H7 (cell line): ENCODE measurements around the gene HES3. TPM values are rescaled to one million over a fixed set of nuclear protein-coding genes. Genes with fewer than 3 reads are reported as not detected.
A peak's percentile ranks its signal among the peaks of the same experiment; 100 is the strongest.

ENCODE experiments used
- DNase-seq: peaks from one replicate; pipeline ENCODE4 v3.0.0; 2012
- H3K27me3 ChIP-seq: 2 replicates; pipeline ENCODE4 v1.6.0; 2011; ENCODE audit warnings: mild to moderate bottlenecking, low read length; ENCODE audit not compliant: control insufficient read depth, insufficient read depth
- H3K36me3 ChIP-seq: replicated peaks from 2 replicates; pipeline ENCODE4 v1.5.1; 2011; ENCODE audit warnings: low read length; ENCODE audit not compliant: control insufficient read depth, insufficient read depth
- H3K4me3 ChIP-seq: 2 replicates; pipeline ENCODE4 v1.5.1; 2011; ENCODE audit warnings: low read depth, mild to moderate bottlenecking, control low read depth, low read length, moderate library complexity; ENCODE audit not compliant: insufficient read depth
- total RNA-seq: library from RNA; depleted of rRNA; stranded (reverse); fragments of >200 nt; shearing (Covaris generic); gene quantifications from 2 replicates; pipeline ENCODE4 v1.2.3, GENCODE V29; 2014

HES3 gene
- total RNA-seq, 1 experiment from 2014 or later, result 28.2 TPM

GRCh38 chr1:6234502-6235295 lies 9.3 kb upstream of the HES3 start:
- Histone ChIP-seq H3K36me3 (peaks cover 17% of the 10 kb centered on the region), H3K27me3 (no peaks in the 10 kb centered on the region), H3K4me3 (peak overlapping the region; percentile 87)
- DNase-seq, result no peak

- H3K27me3 ChIP-seq, result no peaks in the 10 kb centered on the region
- no peak for DNase-seq
- H3K4me3 ChIP-seq, result peak overlapping the region; percentile 87
- H3K36me3 ChIP-seq, result peaks cover 15% of the 10 kb centered on the region
Measured at GRCh38 chr1:6235296-6235677, 8.7 kb upstream of the HES3 start.

DNA sequence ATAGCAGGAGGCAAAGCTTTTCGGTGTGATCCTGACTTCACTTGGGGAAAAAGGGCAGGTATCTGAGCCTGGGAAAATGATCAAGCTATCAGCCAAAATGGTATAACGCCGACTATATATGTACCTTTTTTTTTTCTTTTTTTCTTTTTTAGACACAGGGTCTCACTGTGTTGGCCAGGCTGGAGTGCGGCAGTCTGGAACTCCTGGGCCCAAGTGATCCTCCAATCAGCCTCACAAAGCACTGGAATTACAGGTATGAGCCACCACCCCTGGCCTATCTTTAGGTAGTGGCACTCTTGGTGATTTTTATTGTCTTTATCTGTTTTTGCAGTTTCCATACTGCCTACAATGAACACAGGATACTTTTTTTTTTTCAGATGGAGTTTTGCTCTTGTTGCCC lies 6.9 kb upstream of the HES3 start:
- peak overlapping the region; percentile 31; the same call in 1 of the 2 replicates for H3K4me3 ChIP-seq
- peaks cover 8% of the 10 kb centered on the region for H3K36me3 ChIP-seq
- DNase-seq, result no peak
- peaks cover 6% of the 10 kb centered on the region for H3K27me3 ChIP-seq

- Histone ChIP-seq H3K36me3 (no peaks in the 10 kb centered on the region), H3K4me3 (peak overlapping the region; percentile 13; the same call in 1 of the 2 replicates), H3K27me3 (peaks cover 26% of the 10 kb centered on the region)
- DNase-seq, result peak; percentile 86
Measured at GRCh38 chr1:6239213-6239752, 4.7 kb upstream of the HES3 start.

GRCh38 chr1:6239950-6240768 lies 3.8 kb upstream of the HES3 start:
- no peak for DNase-seq
- Histone ChIP-seq H3K36me3 (no peaks in the 10 kb centered on the region), H3K27me3 (peaks cover 31% of the 10 kb centered on the region), H3K4me3 (no peak overlapping the region)

GRCh38 chr1:6241107-6241886 lies 2.7 kb upstream of the HES3 start:
- no peak for DNase-seq
- Histone ChIP-seq H3K4me3 (no peak overlapping the region), H3K36me3 (no peaks in the 10 kb centered on the region), H3K27me3 (peaks cover 34% of the 10 kb centered on the region)

DNA sequence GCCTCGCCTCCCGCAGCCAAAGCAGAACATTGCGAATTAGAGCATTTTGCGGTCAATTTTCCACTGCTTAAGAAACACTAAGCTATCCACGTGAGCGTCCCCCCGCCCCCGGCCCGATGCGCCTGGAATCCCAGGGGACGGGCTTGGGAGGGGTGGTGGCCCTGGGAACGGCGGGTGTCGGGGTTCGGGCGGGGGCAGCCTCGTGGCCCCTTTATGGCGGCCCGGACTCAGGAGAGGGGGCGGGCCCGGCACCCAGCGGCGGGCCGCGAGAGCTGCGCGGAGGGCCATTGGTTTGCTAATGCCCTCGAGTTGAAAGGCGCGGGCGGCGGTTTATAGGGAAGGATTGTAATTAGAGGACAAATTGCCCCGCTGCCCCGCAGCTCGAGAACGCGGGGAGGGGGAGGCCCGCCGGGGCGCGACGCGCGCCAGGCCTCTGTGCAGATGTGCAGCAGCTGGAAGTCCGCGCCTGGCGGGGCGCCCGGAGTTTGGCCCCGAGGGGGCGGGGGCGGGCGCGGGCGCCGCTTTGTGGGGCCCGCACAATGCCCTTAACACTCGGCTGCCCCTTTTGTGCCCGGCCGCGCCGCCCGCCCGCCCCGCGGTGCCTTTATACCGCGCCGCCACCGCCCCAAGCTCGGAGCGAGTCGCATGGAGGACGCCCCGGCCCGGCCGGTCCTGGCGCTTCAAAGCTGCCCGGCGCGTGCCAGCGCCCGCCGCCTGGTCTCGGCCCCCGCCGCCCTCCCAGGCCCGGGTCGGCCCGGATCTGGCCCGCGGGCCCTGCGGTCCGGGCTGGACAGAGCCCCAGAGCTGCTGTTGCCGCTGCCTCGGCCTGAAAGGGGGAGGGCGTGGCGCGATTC lies 1.9 kb upstream of the HES3 start:
- Histone ChIP-seq H3K27me3 (peaks cover 38% of the 10 kb centered on the region), H3K36me3 (no peaks in the 10 kb centered on the region), H3K4me3 (peak overlapping the region; percentile 38)
- DNase-seq, result peak; percentile 94

DNA sequence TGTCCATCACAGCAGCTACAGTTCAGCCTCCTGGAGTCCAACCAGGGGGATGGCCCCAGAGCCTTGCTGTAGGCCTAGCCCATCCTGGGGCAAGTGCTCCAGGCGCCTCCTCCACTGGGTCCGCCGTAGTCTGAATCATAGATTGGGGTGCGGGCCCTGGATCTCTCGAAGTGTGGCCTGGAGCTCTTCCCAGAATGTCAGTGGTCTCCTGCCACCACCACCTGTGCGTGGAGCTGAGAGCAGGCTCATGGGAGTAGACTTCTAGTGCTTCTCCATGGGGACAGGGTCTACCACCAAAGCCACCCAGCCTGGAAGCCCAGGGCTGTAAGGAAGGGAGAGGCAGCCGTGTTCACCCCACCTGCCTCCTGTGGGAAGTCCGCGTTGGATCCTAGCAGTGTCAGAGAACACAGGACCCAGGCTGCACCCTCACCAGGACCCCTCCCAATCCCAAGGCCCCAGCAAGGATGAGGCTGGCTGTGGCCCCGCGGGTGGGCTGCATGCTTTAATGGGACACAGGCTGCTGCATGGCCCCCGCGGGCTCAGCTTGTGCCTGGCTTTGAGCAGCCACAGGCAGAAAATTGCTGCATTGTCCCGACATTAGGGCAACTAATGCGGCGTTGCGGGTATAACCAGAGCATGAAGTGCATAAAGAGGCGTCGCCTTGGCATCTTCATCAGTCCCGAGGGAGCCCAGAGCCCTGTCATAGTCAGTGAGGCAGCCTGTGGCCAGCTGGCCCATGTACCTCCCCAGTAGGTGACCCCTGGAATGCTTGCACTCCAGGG lies 735 bp upstream of the HES3 start:
- Histone ChIP-seq H3K4me3 (peak overlapping the region; percentile 38), H3K27me3 (peaks cover 44% of the 10 kb centered on the region), H3K36me3 (no peaks in the 10 kb centered on the region)
- no peak for DNase-seq

DNA sequence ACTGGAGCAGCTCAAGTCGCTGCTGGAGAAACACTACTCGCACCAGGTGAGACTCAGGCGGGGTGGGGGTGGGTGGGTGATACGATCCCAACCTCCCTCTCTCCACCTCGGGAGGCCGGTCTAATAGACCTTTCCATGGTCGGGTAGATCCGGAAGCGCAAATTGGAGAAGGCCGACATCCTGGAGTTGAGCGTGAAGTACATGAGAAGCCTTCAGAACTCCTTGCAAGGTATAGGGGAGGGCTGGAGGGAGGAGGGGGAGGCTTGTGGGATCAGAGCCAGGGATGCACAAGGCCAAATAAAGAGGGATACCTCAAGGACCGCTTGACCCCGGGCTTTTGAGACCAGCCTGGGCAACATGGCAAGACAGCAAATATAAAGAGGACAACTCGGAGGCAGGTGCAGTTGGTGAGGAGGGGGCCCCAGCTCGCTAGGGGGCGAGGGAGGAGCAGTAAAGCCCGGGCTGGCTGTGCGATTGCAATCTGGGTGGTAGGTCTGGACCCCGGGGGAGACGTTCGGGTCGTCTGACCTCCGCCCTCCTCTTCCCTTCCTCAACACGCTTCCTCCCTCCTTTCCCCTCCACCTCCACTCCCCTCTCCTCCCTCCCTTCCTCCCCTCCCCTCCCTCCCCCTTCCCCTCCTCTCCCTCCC lies 546 bp downstream of the HES3 start:
- Histone ChIP-seq H3K27me3 (peaks cover 55% of the 10 kb centered on the region), H3K4me3 (peak overlapping the region; percentile 78)
- DNase-seq, result no peak

DNA sequence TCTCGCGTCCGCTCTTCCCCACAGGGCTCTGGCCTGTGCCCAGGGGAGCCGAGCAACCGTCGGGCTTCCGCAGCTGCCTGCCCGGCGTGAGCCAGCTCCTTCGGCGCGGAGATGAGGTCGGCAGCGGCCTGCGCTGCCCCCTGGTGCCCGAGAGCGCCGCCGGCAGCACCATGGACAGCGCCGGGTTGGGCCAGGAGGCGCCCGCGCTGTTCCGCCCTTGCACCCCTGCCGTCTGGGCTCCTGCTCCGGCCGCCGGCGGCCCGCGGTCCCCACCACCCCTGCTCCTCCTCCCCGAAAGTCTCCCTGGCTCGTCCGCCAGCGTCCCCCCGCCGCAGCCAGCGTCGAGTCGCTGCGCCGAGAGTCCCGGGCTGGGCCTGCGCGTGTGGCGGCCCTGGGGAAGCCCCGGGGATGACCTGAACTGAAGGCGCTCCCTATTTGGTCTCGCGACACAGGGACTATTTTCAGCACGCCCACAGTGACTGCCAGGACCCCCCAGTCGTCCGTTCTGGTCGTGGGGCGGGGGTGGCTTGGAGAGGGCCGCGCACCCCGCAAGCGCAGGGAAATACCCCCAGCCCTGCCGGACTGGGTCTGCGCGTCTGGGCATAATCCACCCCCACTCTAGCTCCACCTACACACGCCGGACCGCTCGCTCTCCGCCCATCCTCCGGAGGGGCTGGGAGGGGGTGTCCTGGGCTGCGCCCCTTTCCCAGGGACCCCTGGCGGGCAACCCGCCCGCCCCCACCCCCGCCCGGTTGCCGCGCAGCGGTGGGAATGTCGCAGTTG lies 1.3 kb downstream of the HES3 start:
- Histone ChIP-seq H3K4me3 (peak overlapping the region; percentile 78), H3K27me3 (peaks cover 61% of the 10 kb centered on the region), H3K36me3 (no peaks in the 10 kb centered on the region)
- DNase-seq, result peak; percentile 94

More for the DNA sequence above, 546 bp downstream of the HES3 start:
- H3K36me3 ChIP-seq, result no peaks in the 10 kb centered on the region

- peaks cover 67% of the 10 kb centered on the region for H3K27me3 ChIP-seq
- H3K36me3 ChIP-seq, result no peaks in the 10 kb centered on the region
- H3K4me3 ChIP-seq, result peak overlapping the region; percentile 78
- peak; percentile 99 for DNase-seq
Measured at GRCh38 chr1:6245869-6246496, 2.0 kb downstream of the HES3 start.
